Measurements from ENCODE around the gene LGI1. TPM values are rescaled to one million over a fixed set of nuclear protein-coding genes. Genes with fewer than 3 reads are reported as not detected.

LGI1 gene
- total and polyA plus RNA-seq, 2 experiments from 2014 or later, result 0.56 to 2.6 TPM

GRCh38 chr10:93758508-93758885 lies 761 bp downstream of the LGI1 start:
- no peaks in the 10 kb centered on the region for H3K9me3 ChIP-seq (ENCODE audit: low read depth)
- 55% methylated on average over 5 of the region's 5 CpGs for WGBS (ENCODE audit: low lambda C conversion rate, missing lambda C conversion rate)
- H3K4me1 ChIP-seq (ENCODE audit: insufficient read depth), result peaks cover 19% of the 10 kb centered on the region
- no peak overlapping the region for H3K27ac ChIP-seq
- H2AFZ ChIP-seq, result peak overlapping the region; percentile 47
- TF ChIP-seq EZH2phosphoT487 (IDR thresholded peaks at IDR 0.05; ENCODE audit: low read depth, severe bottlenecking, unreplicated experiment) (no peak), CTCF (IDR thresholded peaks at IDR 0.05; ENCODE audit: poor library complexity) (no peak), EZH2 (IDR thresholded peaks at IDR 0.05; ENCODE audit: borderline replicate concordance) (no peak)
- H3K36me3 ChIP-seq (replicated peaks; ENCODE audit: insufficient read depth, low read depth), result no peaks in the 10 kb centered on the region
- H3K79me2 ChIP-seq, result no peaks in the 10 kb centered on the region
- H3K4me3 ChIP-seq, result no peak overlapping the region
- peaks cover 7% of the 10 kb centered on the region for H3K27me3 ChIP-seq
- H3K4me2 ChIP-seq, result peak overlapping the region; percentile 74
- no peaks in the 10 kb centered on the region for H4K20me1 ChIP-seq (ENCODE audit: insufficient read depth, poor library complexity, severe bottlenecking)
- DNase-seq (ENCODE audit: low spot score), result no peak
- no peaks in the 10 kb centered on the region for H3K9me2 ChIP-seq (replicated peaks; ENCODE audit: insufficient read depth)

GRCh38 chr10:93758891-93759410 lies 1.2 kb downstream of the LGI1 start:
- no peaks in the 10 kb centered on the region for H3K9me3 ChIP-seq (ENCODE audit: low read depth)
- no peaks in the 10 kb centered on the region for H4K20me1 ChIP-seq (ENCODE audit: insufficient read depth, poor library complexity, severe bottlenecking)
- H3K4me2 ChIP-seq, result peak overlapping the region; percentile 74
- H2AFZ ChIP-seq, result no peak overlapping the region
- WGBS (ENCODE audit: low lambda C conversion rate, missing lambda C conversion rate), result 76% methylated on average over 4 of the region's 4 CpGs
- TF ChIP-seq CTCF (IDR thresholded peaks at IDR 0.05; ENCODE audit: poor library complexity), result no peak
- TF ChIP-seq EZH2 (IDR thresholded peaks at IDR 0.05; ENCODE audit: borderline replicate concordance), result no peak
- no peak for TF ChIP-seq EZH2phosphoT487 (IDR thresholded peaks at IDR 0.05; ENCODE audit: low read depth, severe bottlenecking, unreplicated experiment)
- H3K9me2 ChIP-seq (replicated peaks; ENCODE audit: insufficient read depth), result no peaks in the 10 kb centered on the region
- H3K27ac ChIP-seq, result no peak overlapping the region
- peaks cover 19% of the 10 kb centered on the region for H3K4me1 ChIP-seq (ENCODE audit: insufficient read depth)
- H3K36me3 ChIP-seq (replicated peaks; ENCODE audit: insufficient read depth, low read depth), result no peaks in the 10 kb centered on the region
- DNase-seq (ENCODE audit: low spot score), result no peak
- H3K4me3 ChIP-seq, result no peak overlapping the region
- H3K27me3 ChIP-seq, result peaks cover 7% of the 10 kb centered on the region
- no peaks in the 10 kb centered on the region for H3K79me2 ChIP-seq

GRCh38 chr10:93760490-93760889 lies 2.8 kb downstream of the LGI1 start:
- 79% methylated on average over 7 of the region's 7 CpGs for WGBS (ENCODE audit: low lambda C conversion rate, missing lambda C conversion rate)
- no peaks in the 10 kb centered on the region for H4K20me1 ChIP-seq (ENCODE audit: insufficient read depth, poor library complexity, severe bottlenecking)
- TF ChIP-seq EZH2 (IDR thresholded peaks at IDR 0.05; ENCODE audit: borderline replicate concordance) (no peak), CTCF (IDR thresholded peaks at IDR 0.05; ENCODE audit: poor library complexity) (no peak), EZH2phosphoT487 (IDR thresholded peaks at IDR 0.05; ENCODE audit: low read depth, severe bottlenecking, unreplicated experiment) (no peak)
- no peak overlapping the region for H3K27ac ChIP-seq
- H3K9me3 ChIP-seq (ENCODE audit: low read depth), result no peaks in the 10 kb centered on the region
- no peak overlapping the region for H2AFZ ChIP-seq
- H3K4me1 ChIP-seq (ENCODE audit: insufficient read depth), result peaks cover 19% of the 10 kb centered on the region
- no peaks in the 10 kb centered on the region for H3K36me3 ChIP-seq (replicated peaks; ENCODE audit: insufficient read depth, low read depth)
- no peak overlapping the region for H3K4me2 ChIP-seq
- DNase-seq (ENCODE audit: low spot score), result no peak
- peaks cover 7% of the 10 kb centered on the region for H3K27me3 ChIP-seq
- H3K9me2 ChIP-seq (replicated peaks; ENCODE audit: insufficient read depth), result no peaks in the 10 kb centered on the region
- H3K4me3 ChIP-seq, result no peak overlapping the region
- no peaks in the 10 kb centered on the region for H3K79me2 ChIP-seq
